ENCODE measurements around the gene NDUFB5. TPM values are rescaled to one million over a fixed set of nuclear protein-coding genes. Genes with fewer than 3 reads are reported as not detected.

The NDUFB5 gene
- polyA plus RNA-seq, 1 donor (not counting 4 experiments of a cell fraction or from before 2014, with no cell fraction given) = 70.6 TPM

- Histone ChIP-seq H3K36me3 (ENCODE audit: control insufficient read depth in 2 of 2, extremely low read depth in 1 of 2, insufficient read depth in 2 of 2, low read length in 2 of 2) (no peaks in the 10 kb centered on the region), H3K27me3 (ENCODE audit: control insufficient read depth, extremely low read depth, insufficient read depth, low read length) (no peaks in the 10 kb centered on the region), H3K79me2 (ENCODE audit: control insufficient read depth, insufficient read depth, low read length) (peaks cover 2% of the 10 kb centered on the region), H3K4me2 (ENCODE audit: control insufficient read depth, extremely low read depth, insufficient read depth, low read depth, low read length) (no peak overlapping the region), H3K27ac (ENCODE audit: control insufficient read depth, insufficient read depth, low read length) (no peak overlapping the region), H3K4me3 (ENCODE audit: control insufficient read depth in 2 of 3, extremely low read depth in 1 of 3, insufficient read depth in 2 of 3, low read depth in 1 of 3, low read length in 3 of 3) (no peak overlapping the region), H3K9ac (ENCODE audit: control insufficient read depth, extremely low read depth, insufficient read depth, low read length) (no peak overlapping the region), H3K9me1 (ENCODE audit: control insufficient read depth, extremely low read depth, insufficient read depth, low read length) (no peaks in the 10 kb centered on the region), H4K20me1 (ENCODE audit: control insufficient read depth, extremely low read depth, insufficient read depth, low read length) (no peaks in the 10 kb centered on the region), H2AFZ (ENCODE audit: control insufficient read depth, low read length) (no peak overlapping the region), H3K4me1 (ENCODE audit: control insufficient read depth, extremely low read depth, insufficient read depth, low read length) (peaks cover under 1% of the 10 kb centered on the region), H3K9me3 (ENCODE audit: control insufficient read depth, low read depth, low read length) (no peaks in the 10 kb centered on the region)
- DNase-seq (ENCODE audit: low read depth, low spot score) (no peak), FAIRE-seq (no peak)
- TF ChIP-seq EZH2 (IDR thresholded peaks at IDR 0.05; ENCODE audit: low read length) (no peak), CTCF (optimal IDR thresholded peaks at IDR 0.05 in 1 of 3, IDR thresholded peaks at IDR 0.05 in 1 of 3, conservative IDR thresholded peaks at IDR 0.05 in 1 of 3; ENCODE audit: extremely low read depth in 1 of 3, insufficient read depth in 2 of 3, low read length in 3 of 3) (no peak)
- dilution Hi-C loops (cut with MboI; ENCODE audit: extremely low pct_ligation_motif_present, low sequenced_read_pairs) = no loop called here
These were observed 61.4 kb downstream of the NDUFB5 start for GRCh38 chr3:179666030-179666429.

GRCh38 chr3:179666436-179667035 is 61.9 kb downstream of the NDUFB5 start:
- Histone ChIP-seq H3K9me3 (ENCODE audit: control insufficient read depth, low read depth, low read length) (no peaks in the 10 kb centered on the region), H3K27ac (ENCODE audit: control insufficient read depth, insufficient read depth, low read length) (no peak overlapping the region), H3K79me2 (ENCODE audit: control insufficient read depth, insufficient read depth, low read length) (peaks cover under 1% of the 10 kb centered on the region), H3K4me3 (ENCODE audit: control insufficient read depth in 2 of 3, extremely low read depth in 1 of 3, insufficient read depth in 2 of 3, low read depth in 1 of 3, low read length in 3 of 3) (no peak overlapping the region), H3K36me3 (ENCODE audit: control insufficient read depth in 2 of 2, extremely low read depth in 1 of 2, insufficient read depth in 2 of 2, low read length in 2 of 2) (no peaks in the 10 kb centered on the region), H3K9me1 (ENCODE audit: control insufficient read depth, extremely low read depth, insufficient read depth, low read length) (no peaks in the 10 kb centered on the region), H3K27me3 (ENCODE audit: control insufficient read depth, extremely low read depth, insufficient read depth, low read length) (no peaks in the 10 kb centered on the region), H4K20me1 (ENCODE audit: control insufficient read depth, extremely low read depth, insufficient read depth, low read length) (no peaks in the 10 kb centered on the region), H2AFZ (ENCODE audit: control insufficient read depth, low read length) (no peak overlapping the region), H3K9ac (ENCODE audit: control insufficient read depth, extremely low read depth, insufficient read depth, low read length) (no peak overlapping the region), H3K4me1 (ENCODE audit: control insufficient read depth, extremely low read depth, insufficient read depth, low read length) (no peaks in the 10 kb centered on the region), H3K4me2 (ENCODE audit: control insufficient read depth, extremely low read depth, insufficient read depth, low read depth, low read length) (no peak overlapping the region)
- dilution Hi-C loops (cut with MboI; ENCODE audit: extremely low pct_ligation_motif_present, low sequenced_read_pairs) = no loop called here
- no peak for FAIRE-seq
- DNase-seq (ENCODE audit: low read depth, low spot score) = no peak
- no peak for TF ChIP-seq EZH2 (IDR thresholded peaks at IDR 0.05; ENCODE audit: low read length)
- TF ChIP-seq CTCF (optimal IDR thresholded peaks at IDR 0.05 in 1 of 3, IDR thresholded peaks at IDR 0.05 in 1 of 3, conservative IDR thresholded peaks at IDR 0.05 in 1 of 3; ENCODE audit: extremely low read depth in 1 of 3, insufficient read depth in 2 of 3, low read length in 3 of 3) = no peak

Data from keratinocyte (primary cell).